ENCODE data around the gene GRIK5.

GRIK5 gene

DNA sequence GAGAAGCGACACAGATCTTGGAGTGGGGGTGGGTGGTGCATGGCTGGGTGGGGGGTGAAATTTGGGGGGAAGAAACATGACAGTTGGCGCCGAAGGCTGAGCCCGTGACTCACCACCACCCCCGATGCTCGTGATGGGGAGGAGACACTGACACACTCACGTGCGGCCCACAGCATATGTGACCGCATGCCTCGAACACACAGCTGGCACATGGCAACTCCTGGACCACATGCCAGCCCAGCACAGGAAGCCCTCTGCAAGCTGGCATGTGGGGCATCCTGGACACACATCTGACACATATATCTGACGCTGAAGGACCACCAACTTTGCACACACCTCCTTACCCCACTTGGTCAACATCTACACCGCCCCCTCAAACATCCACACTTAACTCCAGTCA, 1.2 kb upstream of the GRIK5 start:
- Histone ChIP-seq H3K9me3 (ENCODE audit: insufficient read depth, low read depth, low read length) (no peaks in the 10 kb centered on the region), H4K20me1 (ENCODE audit: insufficient read depth, low read length, poor library complexity, severe bottlenecking) (peaks cover under 1% of the 10 kb centered on the region), H3K4me2 (ENCODE audit: low read depth, low read length, poor library complexity, severe bottlenecking) (no peak overlapping the region), H3K36me3 (ENCODE audit: insufficient read depth, low read length) (no peaks in the 10 kb centered on the region), H3K4me1 (ENCODE audit: insufficient read depth, low read length, poor library complexity, severe bottlenecking) (peaks cover 7% of the 10 kb centered on the region), H3F3A (ENCODE audit: low read depth) (no peaks in the 10 kb centered on the region), H2AFZ (ENCODE audit: low read length) (no peak overlapping the region), H3K9ac (ENCODE audit: low read depth, low read length, poor library complexity, severe bottlenecking) (no peak overlapping the region), H3K9me2 (replicated peaks; ENCODE audit: low read depth, low read length) (no peaks in the 10 kb centered on the region), H3K4me3 (ENCODE audit: low read length, poor library complexity, severe bottlenecking) (no peak overlapping the region), H3K27me3 (ENCODE audit: insufficient read depth, low read length, poor library complexity, severe bottlenecking) (no peaks in the 10 kb centered on the region), H3K79me2 (ENCODE audit: insufficient read depth, low read length) (peaks cover 10% of the 10 kb centered on the region; the same call in 1 of the 2 replicates)
- TF ChIP-seq, protein P1, sequence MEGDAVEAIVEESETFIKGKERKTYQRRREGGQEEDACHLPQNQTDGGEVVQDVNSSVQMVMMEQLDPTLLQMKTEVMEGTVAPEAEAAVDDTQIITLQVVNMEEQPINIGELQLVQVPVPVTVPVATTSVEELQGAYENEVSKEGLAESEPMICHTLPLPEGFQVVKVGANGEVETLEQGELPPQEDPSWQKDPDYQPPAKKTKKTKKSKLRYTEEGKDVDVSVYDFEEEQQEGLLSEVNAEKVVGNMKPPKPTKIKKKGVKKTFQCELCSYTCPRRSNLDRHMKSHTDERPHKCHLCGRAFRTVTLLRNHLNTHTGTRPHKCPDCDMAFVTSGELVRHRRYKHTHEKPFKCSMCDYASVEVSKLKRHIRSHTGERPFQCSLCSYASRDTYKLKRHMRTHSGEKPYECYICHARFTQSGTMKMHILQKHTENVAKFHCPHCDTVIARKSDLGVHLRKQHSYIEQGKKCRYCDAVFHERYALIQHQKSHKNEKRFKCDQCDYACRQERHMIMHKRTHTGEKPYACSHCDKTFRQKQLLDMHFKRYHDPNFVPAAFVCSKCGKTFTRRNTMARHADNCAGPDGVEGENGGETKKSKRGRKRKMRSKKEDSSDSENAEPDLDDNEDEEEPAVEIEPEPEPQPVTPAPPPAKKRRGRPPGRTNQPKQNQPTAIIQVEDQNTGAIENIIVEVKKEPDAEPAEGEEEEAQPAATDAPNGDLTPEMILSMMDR (conservative IDR thresholded peaks at IDR 0.05; ENCODE audit: low read length), result no peak
- no peak for TF ChIP-seq EZH2phosphoT487 (IDR thresholded peaks at IDR 0.05; ENCODE audit: borderline replicate concordance)

DNA sequence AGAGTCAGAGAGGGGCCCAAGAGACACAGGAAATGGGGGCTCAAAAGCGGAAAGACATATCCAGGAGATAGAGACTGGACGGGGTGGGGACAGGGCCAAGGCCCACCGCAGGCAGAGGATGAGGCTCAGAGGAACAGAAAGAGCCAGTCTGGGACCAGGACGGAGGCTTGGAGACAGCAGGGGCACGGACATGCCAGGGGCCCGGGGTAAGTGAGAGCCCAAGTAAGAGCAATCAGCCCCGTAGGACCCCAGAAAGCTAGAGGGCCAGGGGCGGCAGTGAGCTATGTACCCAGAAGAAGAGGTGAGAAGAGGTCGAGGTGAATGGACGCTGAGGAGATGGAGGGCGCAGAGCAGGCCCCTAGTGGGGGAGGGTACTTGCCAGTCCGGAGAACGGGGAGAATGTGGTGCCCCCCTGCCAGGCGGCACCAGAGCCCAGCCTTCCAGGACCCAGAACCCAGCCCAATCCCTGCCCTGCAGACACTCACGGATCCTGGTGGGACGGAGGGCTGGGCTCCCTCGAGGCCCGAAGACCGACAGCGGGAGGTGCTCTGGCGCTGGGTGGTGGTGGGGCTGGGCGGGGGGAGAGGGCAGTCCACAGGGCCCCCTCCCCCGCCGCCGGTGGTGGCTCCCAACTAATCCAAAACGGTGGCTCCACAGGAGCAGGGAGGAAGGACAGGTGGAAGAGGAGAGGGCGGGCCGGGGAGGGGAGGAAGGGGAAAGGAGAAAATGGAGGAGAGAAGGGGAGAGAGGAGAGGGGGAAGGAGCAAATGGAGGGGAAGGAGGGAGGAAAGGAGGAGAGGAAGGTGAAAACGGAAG, 1.0 kb downstream of the GRIK5 start:
- no peak overlapping the region for H3K9ac ChIP-seq (ENCODE audit: low read depth, low read length, poor library complexity, severe bottlenecking)
- H2AFZ ChIP-seq (ENCODE audit: low read length), result no peak overlapping the region

DNA sequence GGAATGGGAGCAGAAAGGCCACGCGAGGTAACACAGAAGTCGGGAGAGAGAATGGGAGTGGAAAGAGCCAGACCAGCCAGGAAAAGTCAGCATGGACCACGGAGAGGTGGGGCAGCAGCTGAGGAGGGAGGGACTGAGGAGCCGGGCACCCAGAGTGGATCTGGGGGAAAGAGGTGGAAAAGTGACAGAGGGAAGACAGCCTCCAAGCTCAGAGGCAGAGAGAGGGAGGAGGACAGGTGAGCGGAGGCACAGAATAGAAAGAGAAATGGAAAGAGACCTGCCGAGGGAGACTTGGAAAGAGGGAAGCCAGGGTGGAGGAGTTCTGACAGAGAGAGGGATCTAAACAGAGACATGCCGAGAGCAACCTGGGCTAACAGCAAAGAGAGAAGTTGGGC, 1.6 kb downstream of the GRIK5 start:
- no peak overlapping the region for H2AFZ ChIP-seq (ENCODE audit: low read length)
- H3K9ac ChIP-seq (ENCODE audit: low read depth, low read length, poor library complexity, severe bottlenecking), result no peak overlapping the region
- no peaks in the 10 kb centered on the region for H3F3A ChIP-seq (ENCODE audit: low read depth)
- H3K9me2 ChIP-seq (replicated peaks; ENCODE audit: low read depth, low read length), result no peaks in the 10 kb centered on the region
- H3K4me3 ChIP-seq (ENCODE audit: low read length, poor library complexity, severe bottlenecking), result no peak overlapping the region
- no peak for TF ChIP-seq EZH2phosphoT487 (IDR thresholded peaks at IDR 0.05; ENCODE audit: borderline replicate concordance)
- TF ChIP-seq, protein P1 (conservative IDR thresholded peaks at IDR 0.05; ENCODE audit: low read length), result no peak
- H3K36me3 ChIP-seq (ENCODE audit: insufficient read depth, low read length), result no peaks in the 10 kb centered on the region
- no peak overlapping the region for H3K4me2 ChIP-seq (ENCODE audit: low read depth, low read length, poor library complexity, severe bottlenecking)
- no peaks in the 10 kb centered on the region for H3K9me3 ChIP-seq (ENCODE audit: insufficient read depth, low read depth, low read length)
- no peaks in the 10 kb centered on the region for H3K4me1 ChIP-seq (ENCODE audit: insufficient read depth, low read length, poor library complexity, severe bottlenecking)
- no peaks in the 10 kb centered on the region for H4K20me1 ChIP-seq (ENCODE audit: insufficient read depth, low read length, poor library complexity, severe bottlenecking)
- H3K27me3 ChIP-seq (ENCODE audit: insufficient read depth, low read length, poor library complexity, severe bottlenecking), result no peaks in the 10 kb centered on the region
- H3K79me2 ChIP-seq (ENCODE audit: insufficient read depth, low read length), result no peaks in the 10 kb centered on the region

More for the DNA sequence above, 1.0 kb downstream of the GRIK5 start:
- no peak overlapping the region for H3K4me2 ChIP-seq (ENCODE audit: low read depth, low read length, poor library complexity, severe bottlenecking)
- no peaks in the 10 kb centered on the region for H4K20me1 ChIP-seq (ENCODE audit: insufficient read depth, low read length, poor library complexity, severe bottlenecking)
- H3K4me3 ChIP-seq (ENCODE audit: low read length, poor library complexity, severe bottlenecking), result no peak overlapping the region
- H3K79me2 ChIP-seq (ENCODE audit: insufficient read depth, low read length), result no peaks in the 10 kb centered on the region
- H3K9me3 ChIP-seq (ENCODE audit: insufficient read depth, low read depth, low read length), result no peaks in the 10 kb centered on the region
- TF ChIP-seq, protein P1 (conservative IDR thresholded peaks at IDR 0.05; ENCODE audit: low read length), result no peak
- TF ChIP-seq EZH2phosphoT487 (IDR thresholded peaks at IDR 0.05; ENCODE audit: borderline replicate concordance), result no peak
- H3K36me3 ChIP-seq (ENCODE audit: insufficient read depth, low read length), result no peaks in the 10 kb centered on the region
- no peaks in the 10 kb centered on the region for H3K4me1 ChIP-seq (ENCODE audit: insufficient read depth, low read length, poor library complexity, severe bottlenecking)
- no peaks in the 10 kb centered on the region for H3F3A ChIP-seq (ENCODE audit: low read depth)
- no peaks in the 10 kb centered on the region for H3K27me3 ChIP-seq (ENCODE audit: insufficient read depth, low read length, poor library complexity, severe bottlenecking)
- no peaks in the 10 kb centered on the region for H3K9me2 ChIP-seq (replicated peaks; ENCODE audit: low read depth, low read length)
